Measurements from ENCODE around the gene MYO5B. TPM values are rescaled to one million over a fixed set of nuclear protein-coding genes. Genes with fewer than 3 reads are reported as not detected.

The MYO5B gene
- total and polyA plus RNA-seq, 2 of the 4 experiments (the other 2 are of a cell fraction): 0.24 to 0.54 TPM

- TF ChIP-seq FOS (IDR thresholded peaks at IDR 0.05; ENCODE audit: low read depth, low read length) (no peak), MAZ (IDR thresholded peaks at IDR 0.05; ENCODE audit: borderline replicate concordance, low read depth, low read length) (no peak), NFE2L2 (IDR thresholded peaks at IDR 0.05; ENCODE audit: low read depth, low read length) (no peak), POLR2A (IDR thresholded peaks at IDR 0.05; ENCODE audit: low read depth, low read length) (no peak), RAD21 (IDR thresholded peaks at IDR 0.05; ENCODE audit: low read length) (no peak)
- TF ChIP-seq, protein P1, sequence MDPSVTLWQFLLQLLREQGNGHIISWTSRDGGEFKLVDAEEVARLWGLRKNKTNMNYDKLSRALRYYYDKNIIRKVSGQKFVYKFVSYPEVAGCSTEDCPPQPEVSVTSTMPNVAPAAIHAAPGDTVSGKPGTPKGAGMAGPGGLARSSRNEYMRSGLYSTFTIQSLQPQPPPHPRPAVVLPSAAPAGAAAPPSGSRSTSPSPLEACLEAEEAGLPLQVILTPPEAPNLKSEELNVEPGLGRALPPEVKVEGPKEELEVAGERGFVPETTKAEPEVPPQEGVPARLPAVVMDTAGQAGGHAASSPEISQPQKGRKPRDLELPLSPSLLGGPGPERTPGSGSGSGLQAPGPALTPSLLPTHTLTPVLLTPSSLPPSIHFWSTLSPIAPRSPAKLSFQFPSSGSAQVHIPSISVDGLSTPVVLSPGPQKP (IDR thresholded peaks at IDR 0.05; ENCODE audit: borderline replicate concordance, low read depth, low read length): no peak
Measured at GRCh38 chr18:49848115-49848514, 346.8 kb downstream of the MYO5B start (continued).

DNA sequence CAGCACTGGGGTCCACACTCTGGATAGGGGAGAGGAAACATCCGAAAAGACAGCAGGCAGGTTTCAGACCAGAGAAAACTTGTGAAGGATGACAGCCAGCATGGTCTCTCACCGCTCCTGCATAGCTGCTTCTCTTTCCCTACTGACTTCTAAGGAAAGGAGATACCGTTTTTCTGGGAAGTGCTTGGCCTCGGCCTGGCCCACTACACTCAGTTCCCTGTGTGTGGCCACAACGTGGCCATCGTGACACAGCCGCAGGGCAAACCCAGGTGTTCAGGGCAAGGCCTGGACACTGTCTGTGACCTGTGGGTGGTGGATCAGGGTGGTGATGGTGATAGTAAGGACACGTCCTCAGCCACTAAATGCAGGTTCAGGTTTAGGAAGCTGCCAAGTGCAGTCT, 347.4 kb downstream of the MYO5B start:
- Histone ChIP-seq H3K27me3 (ENCODE audit: control insufficient read depth, insufficient read depth, low read length) (no peaks in the 10 kb centered on the region; the same call in 1 of the 2 replicates), H3K56ac (ENCODE audit: extremely low read depth, insufficient read depth, low read length) (no peak overlapping the region), H4K20me1 (ENCODE audit: insufficient read depth, low read length) (no peaks in the 10 kb centered on the region), H3K4ac (ENCODE audit: low read depth, low read length) (no peak overlapping the region), H3K14ac (replicated peaks; ENCODE audit: low read depth, low read length) (no peak overlapping the region), H3K18ac (ENCODE audit: low read depth, low read length) (no peak overlapping the region), H4K91ac (ENCODE audit: insufficient read depth, low read depth, low read length) (0 out of 2 replicates have a peak overlapping the region, but pooled peaks have one; percentile 21), H3K9ac (ENCODE audit: low read depth, low read length) (no peak overlapping the region), H2AFZ (replicated peaks; ENCODE audit: low read length, poor library complexity) (no peak overlapping the region), H2AK5ac (ENCODE audit: low read depth, low read length) (peak overlapping the region; percentile 87; the same call in 1 of the 2 replicates), H2BK20ac (ENCODE audit: low read depth, low read length) (no peak overlapping the region), H4K8ac (ENCODE audit: low read depth in 2 of 2, low read length in 2 of 2) (no peak overlapping the region), H3K9me3 (ENCODE audit: control insufficient read depth, insufficient read depth, low read length) (no peaks in the 10 kb centered on the region), H3K27ac (ENCODE audit: insufficient read depth, low read length) (no peak overlapping the region), H4K5ac (ENCODE audit: low read depth, low read length) (no peak overlapping the region), H3K36me3 (ENCODE audit: control insufficient read depth, insufficient read depth, low read length) (no peaks in the 10 kb centered on the region), H2BK15ac (ENCODE audit: low read depth, low read length) (no peak overlapping the region), H3K4me3 (ENCODE audit: insufficient read depth, low read depth, low read length) (no peak overlapping the region), H3K23ac (ENCODE audit: low read depth, low read length) (no peak overlapping the region), H2BK5ac (ENCODE audit: low read depth, low read length, poor library complexity, severe bottlenecking) (no peak overlapping the region), H3K4me2 (ENCODE audit: low read depth, low read length) (no peak overlapping the region), H2BK120ac (ENCODE audit: low read depth, low read length) (no peak overlapping the region), H3K79me1 (ENCODE audit: low read depth in 1 of 2, low read length in 2 of 2) (no peaks in the 10 kb centered on the region), H3K4me1 (ENCODE audit: control insufficient read depth, insufficient read depth, low read length) (peaks cover 7% of the 10 kb centered on the region), H2AK9ac (replicated peaks; ENCODE audit: low read depth, low read length, poor library complexity) (no peak overlapping the region), H3K9me1 (ENCODE audit: insufficient read depth, low read length) (peaks cover 11% of the 10 kb centered on the region; the same call in 1 of the 2 replicates)
- CTCF ChIA-PET: interaction anchor here (0.5 kb wide), 1 partner anchor 278 kb away, joined by 5 read pairs; no protein-coding TSS in a partner anchor
- TF ChIP-seq, protein P2, sequence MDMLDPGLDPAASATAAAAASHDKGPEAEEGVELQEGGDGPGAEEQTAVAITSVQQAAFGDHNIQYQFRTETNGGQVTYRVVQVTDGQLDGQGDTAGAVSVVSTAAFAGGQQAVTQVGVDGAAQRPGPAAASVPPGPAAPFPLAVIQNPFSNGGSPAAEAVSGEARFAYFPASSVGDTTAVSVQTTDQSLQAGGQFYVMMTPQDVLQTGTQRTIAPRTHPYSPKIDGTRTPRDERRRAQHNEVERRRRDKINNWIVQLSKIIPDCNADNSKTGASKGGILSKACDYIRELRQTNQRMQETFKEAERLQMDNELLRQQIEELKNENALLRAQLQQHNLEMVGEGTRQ (IDR thresholded peaks at IDR 0.05; ENCODE audit: low read depth, low read length): no peak
- TF ChIP-seq POLR2A (IDR thresholded peaks at IDR 0.05; ENCODE audit: low read depth, low read length) (no peak), BHLHE40 (IDR thresholded peaks at IDR 0.05; ENCODE audit: low read depth, low read length) (no peak), NFE2L2 (IDR thresholded peaks at IDR 0.05; ENCODE audit: low read depth, low read length) (no peak), RCOR1 (IDR thresholded peaks at IDR 0.05; ENCODE audit: insufficient replicate concordance, low read length) (no peak)
- in situ Hi-C loops (cut with MboI; ENCODE audit: low sequenced_read_pairs): loop anchor here (10.0 kb wide), 1 partner anchor 353 kb away; the partner anchor contains the start of gene RPL17
- 82% methylated on average over 3 of the region's 8 CpGs; no CpG with 5 or more reads in 1 of the 2 experiments for WGBS, 2 experiments (ENCODE audit: extremely low coverage in 2 of 2, insufficient read length in 1 of 2)
- intact Hi-C loops (cut with micrococcal nuclease): no loop called here
- BruUV-seq (replicated peaks): no TSS peak
- dilution Hi-C loops (cut with HindIII; ENCODE audit: low sequenced_read_pairs, unreplicated experiment): no loop called here
- ATAC-seq (ENCODE audit: low read depth) (no peak), DNase-seq (no peak)
- POLR2A ChIA-PET (ENCODE audit: unreplicated experiment): no interaction called here

Data from IMR-90 (cell line).